ENCODE results near the gene PMS2. TPM values are rescaled to one million over a fixed set of nuclear protein-coding genes. Genes with fewer than 3 reads are reported as not detected.
"Not testable (repeated sequence)": the region's sequence is repeated elsewhere in the genome, so short reads cannot be mapped to it uniquely, and the experiment has no call there.

The PMS2 gene
- 27.7 TPM for polyA plus RNA-seq (ENCODE audit: insufficient read length)
- long read RNA-seq, donor 1, partial matches to known transcripts = 0 of 1 reads
- long read RNA-seq, donor 1, other reads (novel, unspliced or antisense) = 0 of 1 reads
- long read RNA-seq, donor 2, partial matches to known transcripts = 0 of 1 reads
- long read RNA-seq, donor 2, other reads (novel, unspliced or antisense) = 0 of 1 reads
- long read RNA-seq, donor 3, partial matches to known transcripts = 0 of 1 reads
- long read RNA-seq, donor 3, other reads (novel, unspliced or antisense) = 0 of 1 reads
- long read RNA-seq, donor 4 = 0 reads
- long read RNA-seq, donor 5, partial matches to known transcripts = 0 of 2 reads
- long read RNA-seq, donor 5, other reads (novel, unspliced or antisense) = 0 of 2 reads
- long read RNA-seq, donor 6, partial matches to known transcripts = 0 of 1 reads
- long read RNA-seq, donor 6, other reads (novel, unspliced or antisense) = 0 of 1 reads
- long read RNA-seq, donor 7, partial matches to known transcripts = 0 of 1 reads
- long read RNA-seq, donor 7, other reads (novel, unspliced or antisense) = 0 of 1 reads
- long read RNA-seq, donor 8 = 0 reads

- peak; percentile 99 for DNase-seq
Observed at GRCh38 chr7:6008668-6009611, at the start of gene PMS2, which contains the start of gene AIMP2. Gene PMS2, minus strand, starts transcription at chr7:6009049. Its CDS starts 30 bp downstream, at chr7:6009019. Gene AIMP2, plus strand, starts transcription at chr7:6009272. Its CDS starts 92 bp downstream, at chr7:6009364.

- no peak for DNase-seq
Observed at GRCh38 chr7:6057316-6058129, 48.7 kb upstream of the PMS2 start.

DNA sequence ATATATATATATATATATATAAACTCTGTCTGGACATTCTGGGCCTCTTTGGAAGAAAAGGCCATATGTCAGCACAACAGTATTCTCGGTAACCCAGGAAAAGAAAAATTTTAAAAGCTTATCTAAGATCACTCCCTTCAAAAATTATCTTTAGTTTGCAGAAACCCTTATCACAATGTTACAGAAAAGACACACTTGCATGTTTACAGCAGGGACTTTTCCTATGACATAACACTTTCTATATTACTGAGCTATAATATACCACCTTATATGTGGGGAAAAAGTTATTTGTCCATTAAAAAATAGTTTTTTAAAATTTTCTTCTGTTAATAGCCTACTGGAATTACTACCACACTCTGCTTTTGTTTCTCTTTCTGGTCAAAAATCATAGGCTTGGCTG, 47.8 kb upstream of the PMS2 start:
- DNase-seq = no peak

DNA sequence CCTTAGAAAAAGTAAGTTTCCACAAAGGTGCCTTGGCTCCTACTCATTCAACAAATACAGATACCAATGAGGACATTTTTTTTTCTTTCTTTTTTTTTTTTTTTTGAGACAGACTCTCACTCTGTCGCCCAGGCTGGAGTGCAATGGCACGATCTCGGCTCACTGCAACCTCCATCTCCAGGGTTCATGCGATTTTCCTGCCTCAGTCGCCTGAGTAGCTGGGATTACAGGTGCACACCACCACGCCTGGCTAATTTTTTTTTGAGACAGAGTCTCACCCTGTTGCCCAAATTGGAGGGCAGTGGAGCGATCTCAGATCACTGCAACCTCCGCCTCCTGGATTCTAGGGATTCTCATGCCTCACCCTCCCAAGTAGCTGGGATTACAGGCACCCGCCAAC, 42.3 kb upstream of the PMS2 start:
- DNase-seq = not testable (repeated sequence)

GRCh38 chr7:6049780-6050179, 40.9 kb upstream of the PMS2 start:
- DNase-seq = no peak

GRCh38 chr7:6035686-6036085, 26.8 kb upstream of the PMS2 start:
- DNase-seq = no peak

DNA sequence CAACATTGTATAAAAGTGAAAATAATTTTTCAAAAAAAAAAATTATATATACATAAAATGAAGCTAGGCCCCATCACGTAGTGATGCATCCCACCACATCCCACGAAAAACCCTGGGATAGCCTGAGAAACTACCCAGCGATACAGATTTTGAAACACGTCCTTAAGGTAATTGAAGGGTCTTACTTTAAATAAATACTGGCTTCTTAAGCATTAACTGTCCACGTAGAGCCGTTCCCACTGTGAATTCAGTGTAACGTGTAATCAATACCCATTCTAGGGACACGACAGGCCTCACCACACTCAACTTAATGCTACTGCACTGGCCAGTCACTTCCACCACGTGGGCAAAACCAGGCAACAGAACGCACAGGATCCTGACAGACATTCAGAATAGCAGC, 26.3 kb upstream of the PMS2 start:
- DNase-seq = no peak

- DNase-seq = no peak
Observed at GRCh38 chr7:6032641-6033040, 23.8 kb upstream of the PMS2 start.

- no peak for DNase-seq
Observed at GRCh38 chr7:6032167-6032566, 23.3 kb upstream of the PMS2 start.

DNA sequence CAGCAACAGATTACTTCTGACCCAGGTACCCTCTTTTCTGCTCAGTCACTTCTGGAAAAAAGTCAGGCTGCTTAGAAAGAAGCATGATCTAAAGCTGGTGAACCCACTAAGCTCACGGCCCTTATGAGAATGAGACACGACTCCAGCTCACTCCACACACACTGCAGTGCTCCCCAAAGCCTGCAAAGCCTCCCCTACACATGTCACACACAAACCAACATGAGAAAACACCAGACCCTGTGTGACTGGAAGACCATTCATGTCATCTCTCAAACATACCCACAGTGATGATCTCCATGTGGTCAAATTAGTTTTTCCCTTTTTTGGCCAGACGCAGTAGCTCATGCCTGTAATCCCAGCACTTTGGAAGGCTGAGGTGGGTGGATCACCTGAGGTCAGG, 22.7 kb upstream of the PMS2 start:
- no peak for DNase-seq

- no peak for DNase-seq
Observed at GRCh38 chr7:6030988-6031387, 22.1 kb upstream of the PMS2 start, which contains the start of gene ANKRD61. Gene ANKRD61, plus strand, starts transcription at chr7:6031376. Its CDS starts 0 bp downstream, at chr7:6031376.

DNA sequence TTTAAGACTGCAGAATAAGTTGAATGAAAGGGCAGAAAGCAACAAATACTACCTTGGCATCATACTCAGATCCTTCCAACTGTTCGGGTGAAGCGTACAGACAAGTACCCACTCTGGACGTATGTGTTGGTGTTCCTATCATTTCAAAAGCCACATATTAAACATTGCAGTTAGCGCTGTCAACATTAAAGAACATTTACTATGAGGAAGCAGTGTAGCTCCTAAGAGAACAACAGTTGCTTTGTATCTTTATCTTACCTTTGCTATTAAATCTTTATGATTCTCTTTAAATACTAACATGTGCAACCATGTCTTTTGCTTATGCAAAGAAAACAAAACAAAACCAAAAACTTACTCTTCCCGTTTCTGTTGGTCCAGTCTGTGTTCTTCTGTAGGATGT, 19.7 kb upstream of the PMS2 start:
- no peak for DNase-seq

DNA sequence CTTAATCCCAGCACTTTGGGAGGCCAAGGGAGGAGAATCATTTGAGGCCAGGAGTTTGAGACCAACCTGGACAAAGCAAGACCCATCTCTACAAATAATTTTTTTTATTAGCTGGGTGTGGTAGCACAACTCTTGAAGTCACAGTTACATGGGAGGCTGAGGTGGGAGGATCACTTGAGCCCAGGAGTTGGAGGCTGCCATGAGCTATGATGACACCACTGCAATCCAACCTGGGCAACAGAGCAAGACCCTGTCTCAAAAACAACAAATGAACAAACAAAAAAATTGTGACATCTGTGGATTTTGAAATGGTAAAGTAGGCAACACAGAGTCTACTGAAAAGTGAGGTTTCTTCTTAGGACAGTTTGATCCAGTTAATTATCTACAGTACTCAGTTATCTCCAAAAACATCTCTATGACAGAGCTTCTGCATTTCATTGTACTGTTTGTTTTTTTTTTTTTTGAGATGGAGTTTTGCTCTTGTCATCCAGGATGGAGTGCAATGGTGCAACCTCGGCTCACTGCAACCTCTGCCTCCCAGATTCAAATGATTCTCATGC, 19.0 kb upstream of the PMS2 start:
- DNase-seq = no peak

DNA sequence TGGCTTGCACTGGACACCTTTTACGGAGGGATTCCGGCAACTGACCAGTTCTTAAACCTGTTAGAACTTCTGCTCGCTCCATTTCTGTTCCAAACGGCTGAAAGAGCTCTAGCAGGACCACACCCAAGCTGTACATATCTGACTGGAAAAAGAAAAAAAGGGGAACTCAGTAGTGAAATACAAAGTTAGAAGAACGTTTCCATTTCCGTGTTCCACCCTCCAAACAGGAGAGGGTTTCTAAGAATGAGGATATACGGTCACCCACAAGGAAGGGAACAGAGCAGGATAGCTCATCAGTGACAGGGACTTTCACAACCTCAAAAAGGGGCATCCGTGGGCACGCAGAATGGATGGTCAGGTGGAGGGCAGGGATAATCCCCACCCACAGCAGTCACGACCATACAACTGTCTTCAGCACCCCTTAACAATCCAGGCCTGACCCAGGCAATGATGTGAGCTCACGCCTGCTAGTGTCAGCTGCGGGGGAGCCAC, 18.0 kb upstream of the PMS2 start:
- DNase-seq = no peak

- no peak for DNase-seq
Observed at GRCh38 chr7:6026011-6026819, 17.4 kb upstream of the PMS2 start.

DNA sequence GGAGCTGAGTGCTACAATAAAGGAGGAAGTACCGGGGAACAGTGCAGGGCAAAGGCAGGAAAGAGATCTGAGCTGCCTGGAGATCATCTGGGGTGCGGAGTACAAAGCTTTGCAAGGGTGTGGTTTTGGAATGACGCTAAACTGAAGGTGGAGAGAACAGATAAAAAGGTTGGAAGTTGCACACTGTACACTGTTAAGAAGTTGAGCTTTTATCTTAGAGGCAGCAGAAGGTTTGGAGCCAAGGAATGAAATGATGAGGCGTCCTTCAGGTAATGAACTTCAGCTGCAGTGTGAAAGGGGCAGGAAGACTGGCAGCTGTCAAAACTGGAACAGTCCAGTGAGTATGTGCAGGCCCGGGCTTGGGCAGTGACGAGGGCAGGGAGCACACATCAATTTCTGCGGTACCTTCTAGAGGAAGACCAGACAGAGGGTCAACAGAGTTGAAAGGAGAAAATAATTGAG, 15.2 kb upstream of the PMS2 start:
- no peak for DNase-seq

DNA sequence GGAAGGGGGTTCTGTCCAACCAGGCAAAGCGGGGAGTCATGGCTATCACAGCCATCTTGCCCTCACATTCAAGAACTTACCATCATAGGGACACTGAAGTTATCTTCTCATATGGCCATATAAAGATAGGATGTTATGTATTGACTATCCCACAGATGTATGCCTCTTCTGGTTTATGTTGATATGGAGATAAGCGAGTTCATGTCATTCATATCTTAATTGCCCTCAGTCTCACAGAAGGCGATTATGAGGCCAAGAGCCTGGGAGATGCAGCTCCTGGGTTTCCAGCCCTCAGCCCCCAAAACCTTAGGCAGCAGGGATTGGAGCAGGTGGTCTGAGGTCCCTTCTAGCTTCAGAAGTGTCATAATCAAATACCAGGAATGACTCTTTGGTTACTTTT, 13.9 kb upstream of the PMS2 start:
- DNase-seq = no peak

- no peak for DNase-seq
Observed at GRCh38 chr7:6020371-6021286, 11.8 kb upstream of the PMS2 start.

- DNase-seq = no peak
Observed at GRCh38 chr7:6016653-6016966, 7.8 kb upstream of the PMS2 start.
